NCI-H446 (cell line): ENCODE data around the gene LIF.

ENCODE experiments used
- DNase-seq, 2 experiments: peaks; one replicate each; lab custom pipeline; 2025; lab: John Stamatoyannopoulos, UW

LIF gene

DNA sequence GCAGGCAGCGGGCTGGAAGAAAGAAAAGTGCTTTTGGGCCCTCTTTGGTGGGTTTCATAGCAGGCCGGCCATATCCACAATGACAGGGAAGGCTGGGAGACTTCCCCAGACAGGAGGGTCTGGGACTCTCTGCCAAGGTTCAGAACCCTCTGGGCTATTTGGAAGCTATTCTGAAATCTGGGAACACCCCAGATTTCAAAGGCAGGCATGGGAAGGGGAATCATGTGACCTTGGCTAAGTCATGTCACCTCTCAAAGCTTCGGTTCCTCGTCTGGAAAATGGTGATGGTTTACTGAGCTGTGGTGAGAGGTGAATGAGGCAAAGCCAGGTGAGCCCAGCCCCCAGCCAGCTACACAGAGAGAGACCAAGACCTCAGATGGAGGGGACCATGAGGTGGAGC lies 38.1 kb upstream of the LIF start:
- DNase-seq: no peak

DNA sequence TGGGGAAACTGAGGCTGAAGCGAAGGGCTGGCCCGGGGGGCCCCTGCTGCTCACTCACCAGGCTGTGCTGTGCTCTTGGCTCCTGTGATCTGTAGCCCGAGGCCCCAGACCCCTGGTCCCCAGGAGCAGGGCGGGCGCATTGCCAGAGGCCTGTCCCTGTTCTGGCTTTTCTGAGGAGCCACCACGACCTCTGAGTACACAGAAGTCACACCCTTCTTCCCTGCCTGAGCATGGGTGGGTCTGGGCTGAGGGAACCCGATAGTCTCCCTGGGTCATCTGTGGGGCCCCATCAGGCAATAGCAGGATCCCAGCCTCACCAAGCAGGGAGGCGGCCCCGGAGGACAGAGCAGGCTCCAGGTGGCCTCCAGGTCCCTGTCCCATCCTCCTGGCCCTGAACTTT lies 37.6 kb upstream of the LIF start:
- no peak for DNase-seq

DNA sequence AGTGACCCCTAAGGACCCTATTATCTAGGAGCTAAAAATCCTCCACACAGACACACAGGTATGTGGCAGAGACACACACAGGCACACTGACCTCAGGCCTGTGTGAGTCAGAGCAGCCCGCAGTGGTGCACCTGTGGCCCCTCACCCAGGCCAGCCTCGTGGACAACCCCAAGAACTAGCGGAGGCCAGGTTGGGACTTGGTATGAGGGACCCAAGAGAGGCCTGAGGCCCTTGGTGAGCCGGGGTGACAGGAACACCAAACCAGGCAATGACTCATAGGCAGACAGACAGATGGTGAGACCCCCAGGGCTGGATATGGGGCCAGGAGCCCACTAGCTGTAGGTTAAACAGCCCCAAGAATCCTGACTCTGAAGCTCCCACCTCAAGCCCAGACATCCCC lies 36.8 kb upstream of the LIF start:
- no peak for DNase-seq

DNA sequence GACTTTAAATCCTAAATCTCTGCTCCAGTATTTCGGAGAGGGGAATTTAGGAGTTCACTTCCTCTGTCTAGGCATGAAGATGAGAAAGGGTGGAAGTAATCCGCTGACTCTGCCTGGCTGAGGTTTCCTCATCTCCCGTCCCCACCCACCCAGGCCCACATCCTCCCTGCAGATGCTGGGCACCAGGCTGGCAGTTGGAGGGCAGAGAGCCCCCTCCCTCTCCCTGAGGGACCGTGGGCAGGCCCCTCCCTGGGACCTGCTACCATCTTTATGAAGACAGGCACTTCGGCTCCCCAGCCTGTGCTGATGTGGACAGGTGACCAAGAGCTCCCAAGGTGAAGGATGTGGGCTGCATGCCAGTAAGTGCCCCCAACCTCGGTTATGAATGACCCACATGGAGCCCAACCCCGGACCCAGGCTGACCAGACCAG lies 36.1 kb upstream of the LIF start:
- no peak for DNase-seq

DNA sequence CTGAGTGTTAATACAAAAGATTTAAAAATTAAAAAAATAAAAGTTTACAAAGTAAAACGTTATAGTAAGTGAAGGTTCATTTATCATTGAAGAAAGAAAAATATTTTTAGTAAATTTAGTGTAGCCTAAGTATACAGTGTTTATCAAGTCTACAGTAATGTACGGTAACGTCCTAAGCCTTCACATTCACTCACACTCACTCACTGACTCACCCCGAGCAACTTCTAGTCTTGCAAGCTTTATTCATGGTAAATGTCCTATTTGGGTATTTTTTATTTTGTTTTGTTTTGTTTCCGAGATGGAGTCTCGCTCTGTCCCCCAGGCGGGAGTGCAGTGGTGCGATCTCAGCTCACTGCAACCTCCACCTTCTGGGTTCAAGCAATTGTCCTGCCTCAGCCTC lies 33.9 kb upstream of the LIF start:
- no peak for DNase-seq

DNA sequence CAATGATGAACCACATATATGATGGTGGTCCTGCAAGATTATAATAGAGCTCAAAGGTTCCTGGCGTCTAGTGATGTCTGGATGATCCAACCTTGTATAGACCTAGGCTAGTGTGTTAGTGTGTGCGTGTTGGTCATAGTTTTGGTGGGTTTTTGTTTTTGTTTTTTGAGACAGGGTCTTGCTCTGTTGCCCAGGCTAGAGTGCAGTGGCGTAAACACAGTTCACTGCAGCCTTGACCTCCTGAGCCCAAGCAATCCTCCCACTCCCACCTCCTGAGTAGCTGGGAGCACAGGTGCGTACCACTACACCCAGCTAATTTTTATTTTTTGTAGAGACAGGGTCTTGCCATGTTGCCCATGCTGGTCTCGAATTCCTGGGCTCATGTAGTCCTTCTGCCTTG lies 33.4 kb upstream of the LIF start:
- no peak for DNase-seq

DNA sequence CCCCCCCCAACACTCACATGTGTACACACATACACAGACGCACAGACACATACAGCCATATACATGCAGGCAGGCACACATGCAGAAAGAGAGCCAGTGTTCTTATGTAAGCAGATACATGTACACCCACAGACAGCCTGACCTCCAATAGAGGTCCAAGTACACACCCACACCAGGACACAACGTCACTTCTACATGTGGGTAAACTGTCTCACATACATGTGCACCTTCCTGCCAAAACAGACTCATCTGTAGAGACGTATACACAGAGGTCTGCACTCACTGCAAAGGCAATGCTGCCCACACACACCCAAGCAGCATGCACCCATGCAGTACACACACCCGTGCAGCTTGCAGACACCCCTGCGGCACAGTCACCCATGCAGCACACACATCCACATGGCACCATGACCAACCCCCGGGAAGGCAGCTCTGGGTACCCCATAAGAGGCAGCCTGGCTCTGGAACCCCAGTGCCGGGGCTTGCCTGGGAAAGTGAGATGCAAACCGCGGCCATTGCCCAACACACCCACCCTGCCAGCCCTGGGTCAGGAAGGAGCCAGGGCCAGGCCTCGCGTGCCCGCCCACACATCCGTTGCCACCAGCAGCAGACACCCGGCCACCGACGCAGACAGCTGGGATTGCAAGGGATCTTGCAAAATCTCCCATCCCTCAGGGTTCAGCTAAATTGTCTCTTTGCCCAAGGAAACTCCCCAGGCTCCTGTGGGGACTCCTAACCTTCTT lies 32.7 kb upstream of the LIF start:
- no peak for DNase-seq

DNA sequence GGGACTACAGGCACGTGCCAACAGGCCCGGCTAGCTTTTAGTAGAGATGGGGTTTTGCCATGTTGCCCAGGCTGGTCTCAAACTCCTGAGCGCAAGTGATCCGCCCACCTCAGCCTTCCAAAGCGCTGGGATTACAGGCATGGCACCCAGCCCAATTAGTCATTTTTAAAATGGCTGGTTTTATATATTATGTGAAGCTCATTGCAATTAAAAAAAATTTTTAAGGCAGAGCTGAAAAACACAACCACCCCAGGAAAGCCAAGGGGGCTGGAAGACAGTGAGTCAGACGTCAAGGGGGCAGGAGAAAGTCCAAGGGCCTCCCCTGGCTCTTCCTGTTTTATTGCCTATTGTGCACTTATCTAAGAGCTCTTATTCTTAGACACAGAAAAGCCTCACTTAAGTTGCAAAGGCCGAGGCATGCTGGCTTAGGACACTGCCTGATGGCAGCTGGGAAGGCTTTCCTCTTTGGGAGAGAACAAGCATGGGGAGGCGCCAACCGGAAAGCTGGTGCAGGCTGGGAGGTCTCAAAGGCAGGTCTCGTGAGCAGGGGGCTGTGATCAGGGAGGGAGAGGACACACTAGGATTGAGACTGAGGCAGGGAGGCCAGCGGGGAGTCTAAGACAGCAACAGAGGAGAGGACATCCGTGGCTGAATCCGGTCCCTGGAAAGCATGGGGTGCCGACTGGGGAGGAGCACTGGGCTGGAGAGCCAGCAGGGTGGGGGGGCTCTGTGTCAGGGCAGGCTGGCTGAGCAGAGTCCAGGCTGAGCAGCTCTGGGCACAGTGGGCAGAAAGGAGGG lies 31.2 kb upstream of the LIF start:
- DNase-seq: peak in 1 of 2 experiments; percentile 42

DNA sequence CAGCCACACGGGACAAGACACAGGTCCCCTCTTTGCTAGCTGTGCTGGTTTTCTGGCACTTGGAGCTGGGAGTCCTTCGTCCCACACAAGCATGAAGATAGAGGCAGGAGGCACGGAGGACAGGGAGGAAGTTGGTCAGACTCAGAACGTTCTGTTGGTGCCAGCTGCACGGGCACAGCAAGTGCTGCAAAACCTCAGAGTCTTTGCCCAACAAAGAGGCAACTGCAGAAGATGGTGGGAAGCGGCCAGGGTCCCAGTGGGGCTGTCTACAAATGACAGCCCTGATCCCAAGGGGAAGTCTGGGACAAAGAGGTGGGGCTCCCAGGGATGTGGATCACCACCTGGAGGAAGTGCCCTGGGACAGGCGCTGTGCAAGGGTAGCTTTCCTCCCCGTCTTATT lies 29.5 kb upstream of the LIF start:
- DNase-seq: no peak

DNA sequence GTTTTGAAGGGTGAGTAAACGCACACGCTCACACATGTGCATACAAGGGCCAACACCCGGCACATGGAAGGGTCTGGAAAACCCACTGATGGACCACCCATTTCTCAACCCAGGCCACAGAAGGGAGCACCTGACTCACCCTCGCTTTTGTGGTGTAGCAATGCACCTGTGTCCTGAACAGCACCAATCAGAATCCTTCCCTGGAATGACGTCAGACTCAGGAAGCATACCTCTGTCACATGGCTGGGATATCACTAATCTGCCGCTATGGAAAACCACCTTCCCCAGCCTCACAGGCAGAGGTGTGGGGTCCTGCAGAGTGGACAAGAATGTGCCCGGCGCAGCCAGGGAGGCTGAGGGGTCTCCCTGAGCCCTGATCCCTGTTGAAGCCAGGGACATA lies 29.1 kb upstream of the LIF start:
- no peak for DNase-seq

DNA sequence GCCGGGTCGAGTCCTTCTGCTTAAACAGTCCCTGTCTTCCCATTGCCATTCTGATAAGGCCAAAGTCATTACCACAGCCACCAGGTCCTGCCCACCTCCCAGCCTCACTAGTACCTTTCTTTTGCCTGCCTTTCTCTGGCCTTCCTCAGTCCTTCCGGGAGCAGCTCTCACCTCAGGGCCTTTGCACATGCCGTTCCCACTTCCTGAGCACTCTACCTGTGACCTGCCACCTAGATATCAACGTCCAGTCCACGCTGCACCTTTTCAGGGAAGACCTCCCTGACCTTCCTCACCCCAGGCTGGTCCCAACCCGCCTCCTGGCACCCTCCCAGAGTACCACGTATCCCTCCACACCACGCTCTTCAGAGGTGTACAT lies 27.9 kb upstream of the LIF start:
- no peak for DNase-seq

DNA sequence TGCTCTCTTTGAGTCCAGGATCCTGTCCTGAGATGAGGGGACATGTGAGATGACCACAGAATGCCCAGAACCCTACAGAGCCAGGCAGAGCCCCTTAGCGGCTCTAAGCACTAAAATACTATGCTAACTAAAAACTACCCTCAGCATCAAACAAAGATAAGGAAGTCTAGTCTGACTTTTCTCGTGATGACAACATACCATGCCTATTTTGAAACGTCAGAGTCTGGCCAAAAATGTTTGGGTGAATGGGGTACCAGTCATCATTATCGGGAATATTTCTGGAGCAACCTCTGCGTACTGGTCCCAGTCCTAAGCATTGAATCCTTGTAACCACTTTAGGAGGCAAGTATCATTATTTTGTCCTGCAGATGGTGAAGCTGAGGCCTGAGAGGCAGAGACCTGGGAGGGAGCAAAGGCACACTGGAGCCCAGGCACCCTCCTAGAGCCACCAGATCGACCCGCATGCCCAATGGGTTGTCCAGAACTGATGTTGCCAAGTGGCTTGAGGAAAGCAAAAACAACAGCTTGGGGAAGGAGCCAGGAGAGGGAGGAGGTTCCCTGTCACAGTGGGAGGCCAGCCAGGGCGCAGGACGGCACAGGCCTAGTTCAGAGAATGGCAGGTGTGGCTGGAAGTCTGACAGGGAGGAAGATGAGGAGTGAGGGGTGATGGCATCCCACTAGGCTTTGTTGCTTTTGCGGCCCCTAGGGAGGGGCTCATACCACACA lies 27.3 kb upstream of the LIF start:
- no peak for DNase-seq

DNA sequence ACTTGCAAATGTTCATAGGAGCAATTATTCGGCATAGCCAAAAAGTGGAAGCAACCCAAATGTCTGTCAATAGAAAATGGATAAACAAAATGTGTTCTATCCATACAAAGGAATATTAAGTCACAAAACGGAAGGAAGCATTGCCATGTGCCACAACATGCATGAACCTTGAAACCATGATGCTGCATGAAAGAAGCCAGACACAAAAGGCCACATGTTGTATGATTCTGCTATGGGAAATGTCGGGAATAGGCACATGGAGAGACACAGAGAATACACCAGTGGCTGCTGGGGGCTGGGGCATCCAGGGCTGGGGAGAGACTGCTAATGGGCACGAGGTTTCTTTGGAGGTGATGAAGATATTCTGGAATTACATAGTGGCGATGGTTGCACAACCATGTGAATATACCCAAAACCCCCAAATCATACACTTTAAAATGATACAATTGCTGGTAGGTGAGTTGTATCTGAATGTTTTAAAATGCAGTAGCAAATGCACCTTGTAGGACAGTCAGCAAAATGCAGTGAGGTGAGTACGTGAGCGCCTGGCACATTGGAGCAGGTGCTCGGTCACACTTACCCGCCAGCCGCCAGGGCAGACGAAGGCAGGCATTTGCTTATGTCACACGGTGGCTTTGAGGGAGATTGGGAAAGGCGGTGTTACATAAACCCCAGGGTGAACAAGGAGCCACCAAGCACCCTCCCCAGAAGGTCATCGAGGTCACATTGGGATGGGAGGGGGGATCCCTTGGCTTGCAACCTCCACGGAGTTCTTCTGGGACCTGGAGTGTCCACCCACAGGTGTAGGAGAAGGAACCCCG lies 26.4 kb upstream of the LIF start:
- DNase-seq: no peak

DNA sequence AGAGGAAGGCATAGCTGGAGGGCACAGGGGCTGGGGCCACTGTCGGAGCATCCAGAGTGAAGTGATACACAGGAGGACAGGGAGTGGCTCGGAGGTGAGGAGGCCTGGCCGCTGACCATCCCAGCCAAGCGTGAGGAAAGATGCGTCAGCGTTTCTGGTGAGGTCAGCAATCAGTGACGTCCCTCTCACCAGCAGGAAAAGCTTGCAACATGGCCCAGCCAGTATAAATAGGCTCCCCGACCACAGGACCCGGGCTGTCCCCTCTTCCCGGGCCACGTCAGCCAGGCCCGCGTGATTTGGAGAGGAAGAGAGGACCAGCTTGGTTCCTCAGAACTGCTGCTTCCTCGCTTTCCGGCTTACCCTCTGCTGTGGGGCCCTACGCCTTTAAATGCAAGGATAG lies 24.3 kb upstream of the LIF start:
- DNase-seq: no peak

DNA sequence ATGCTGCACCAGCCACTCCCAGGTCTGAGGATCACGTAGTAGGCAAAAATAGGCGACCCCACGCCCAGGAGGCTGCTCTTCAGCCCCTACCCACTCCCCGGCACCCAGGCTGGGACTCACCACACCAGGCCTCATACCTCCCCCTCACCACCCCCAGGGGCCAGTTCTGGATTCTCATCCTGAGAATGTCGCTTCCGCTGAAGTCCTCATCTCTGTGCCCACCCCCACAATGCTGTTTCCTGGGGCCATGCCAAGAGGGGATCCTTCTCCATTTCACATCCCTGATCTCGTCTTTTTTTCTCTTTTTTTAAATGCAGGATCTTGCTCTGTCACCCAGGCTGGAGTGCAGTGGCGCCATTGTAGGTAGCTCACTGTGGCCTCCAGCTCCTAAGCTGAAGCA lies 21.8 kb upstream of the LIF start:
- no peak for DNase-seq

DNA sequence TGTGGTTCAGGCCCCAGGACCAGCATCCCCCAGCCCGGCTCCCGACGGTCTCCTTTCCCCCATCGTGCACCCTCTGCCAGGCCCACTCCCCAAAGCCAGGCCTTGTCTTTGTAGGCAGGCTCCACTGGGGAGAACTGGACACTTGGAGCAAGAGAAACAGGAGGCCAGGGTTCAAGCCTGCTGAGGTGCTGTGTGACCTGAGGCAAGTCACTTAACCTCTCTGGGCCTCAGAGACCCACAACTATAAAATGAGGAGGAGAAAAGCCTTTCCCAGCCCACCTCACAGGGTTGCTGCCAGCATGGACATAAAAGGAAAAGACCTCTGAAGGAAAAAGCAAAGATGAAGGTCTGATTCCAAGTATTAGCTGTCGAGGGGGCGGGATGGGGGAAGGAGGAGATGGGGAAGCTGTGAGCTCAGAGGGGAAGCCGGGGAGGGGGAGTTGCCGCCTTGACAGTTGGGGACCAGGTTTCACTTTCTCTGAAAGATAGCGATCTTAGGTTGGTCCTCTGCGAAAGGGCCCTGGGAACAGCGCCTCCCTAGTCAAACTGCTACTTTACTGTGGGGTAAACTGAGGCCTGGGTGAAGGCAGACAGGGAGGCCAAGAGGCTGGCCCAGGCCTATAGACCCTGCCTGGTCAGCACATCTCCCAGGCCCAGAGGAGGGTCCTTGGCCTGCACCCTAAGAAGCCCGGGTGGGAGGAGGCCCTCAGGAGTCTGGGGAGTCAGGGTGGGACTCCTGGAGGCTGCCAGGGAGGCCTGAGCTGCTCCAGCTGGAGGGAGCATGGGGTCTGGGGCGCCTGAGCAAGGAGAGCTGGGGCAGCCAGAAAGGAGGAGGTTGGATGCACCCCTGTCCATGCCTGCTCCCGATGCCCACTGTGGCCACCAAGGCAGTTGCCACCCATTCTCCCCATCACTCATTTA lies 21.1 kb upstream of the LIF start:
- DNase-seq: no peak

DNA sequence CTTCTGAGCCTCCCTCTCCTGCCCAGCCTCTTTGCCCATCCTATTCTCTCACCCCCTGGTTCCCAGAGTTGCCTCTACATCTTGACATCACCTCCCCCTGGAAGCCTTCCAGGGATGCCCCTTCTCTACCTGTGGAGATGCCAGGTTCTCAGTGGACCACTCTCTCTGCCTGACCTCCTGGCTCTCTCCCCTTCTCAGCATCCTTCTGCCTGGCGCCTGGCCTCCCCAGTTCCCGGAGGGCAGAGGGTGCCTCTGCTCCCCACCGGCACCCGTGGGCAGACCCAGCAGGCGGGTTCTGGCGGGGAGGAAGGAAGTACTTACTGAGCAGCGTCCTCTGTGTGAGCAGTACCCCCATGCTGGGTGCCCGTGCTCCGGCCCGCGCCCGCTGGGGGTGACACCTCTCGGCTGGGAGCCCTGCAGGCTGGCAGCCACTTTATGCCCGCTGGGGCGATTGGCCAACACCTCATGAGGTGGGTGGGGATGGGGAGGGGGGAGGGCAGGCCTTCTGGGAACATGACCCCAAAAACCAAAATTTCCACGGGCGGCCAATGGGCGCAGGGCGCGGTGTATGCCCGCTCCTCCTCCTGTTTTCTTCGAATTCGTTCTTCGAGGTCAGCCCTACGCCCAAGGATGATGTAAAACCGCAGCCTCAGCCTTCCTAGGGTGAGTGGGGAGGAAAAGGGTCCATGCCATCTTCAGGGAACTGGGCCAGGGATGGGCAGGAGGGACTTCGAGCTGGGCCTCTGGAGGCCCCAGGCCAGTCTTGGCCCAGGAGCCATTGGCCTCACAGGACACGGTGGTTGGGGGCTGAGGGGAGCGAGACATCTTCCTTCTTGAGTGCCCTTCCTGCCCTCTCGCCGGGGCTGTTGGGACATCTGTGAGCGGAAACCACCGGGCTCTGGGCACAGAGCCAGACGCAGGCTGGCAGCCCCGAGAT lies 20.2 kb upstream of the LIF start, which contains the start of gene OSM:
TSS of gene OSM (minus strand) at position 407 of the 937 bp plus-strand sequence. CDS start at position 355, 52 bp downstream.
- no peak for DNase-seq

DNA sequence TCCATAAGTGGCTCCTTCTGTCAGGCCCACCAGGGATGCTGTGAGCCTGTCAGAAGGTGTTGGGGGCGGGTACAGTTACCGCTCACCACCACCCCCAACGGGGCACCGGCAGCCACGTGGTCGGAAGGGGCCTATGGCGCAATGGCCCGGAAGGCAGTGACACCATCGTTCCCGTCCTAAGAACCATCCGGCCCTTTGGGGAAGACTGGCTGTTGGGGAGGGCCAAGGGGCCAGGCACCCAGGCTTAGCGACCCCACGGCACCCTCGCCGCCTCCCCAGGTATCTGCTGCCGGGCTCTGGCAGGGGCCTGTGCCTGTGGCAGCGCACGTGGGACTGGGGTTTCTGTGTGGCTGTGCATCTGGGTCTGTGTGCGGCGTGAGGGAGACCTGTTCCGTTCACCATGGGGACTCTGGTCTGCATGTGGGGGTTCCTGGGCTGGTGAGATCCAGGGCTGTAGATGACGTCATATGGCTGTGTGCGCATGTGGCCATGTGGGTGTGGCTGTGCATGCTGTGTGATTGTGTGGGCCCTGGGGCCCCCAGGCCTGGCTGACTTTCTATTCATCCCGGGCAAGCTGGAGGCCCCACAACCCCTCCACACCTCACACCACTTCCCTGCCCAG lies 19.4 kb upstream of the LIF start:
- DNase-seq: no peak

DNA sequence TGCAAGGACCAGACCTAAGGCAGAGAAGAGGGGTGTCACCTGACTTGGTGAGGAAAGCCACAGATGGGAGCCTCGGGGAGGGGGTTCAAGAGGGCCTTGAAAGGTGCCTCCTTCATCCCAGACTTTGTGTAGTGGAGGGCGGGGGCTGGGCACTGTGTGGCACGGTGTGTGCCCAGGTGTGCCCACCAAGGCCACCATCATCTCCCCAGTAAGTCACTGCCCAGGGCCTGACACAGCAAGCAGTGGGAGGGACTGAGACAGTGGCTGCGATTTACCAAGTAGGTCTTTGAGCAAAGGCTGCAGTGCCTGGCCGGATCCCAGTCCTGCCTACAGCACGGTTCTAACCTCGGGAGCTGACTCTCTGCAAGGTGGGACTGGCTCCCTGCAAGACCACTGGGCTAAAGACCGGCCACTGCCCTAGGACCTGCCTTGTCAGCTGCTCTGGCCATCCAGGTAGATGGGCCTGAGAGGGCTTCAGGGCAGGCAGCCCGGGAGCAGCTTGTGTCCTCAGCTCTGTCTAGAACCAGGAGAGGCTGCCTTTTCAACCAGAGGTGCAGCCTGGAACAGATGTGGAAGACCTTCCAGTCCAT lies 18.7 kb upstream of the LIF start:
- DNase-seq: no peak
